Retinal pigment epithelial cell (primary cell): ENCODE measurements around the gene BRI3.
"Not testable (repeated sequence)": the region's sequence is repeated elsewhere in the genome, so short reads cannot be mapped to it uniquely, and the experiment has no call there.

Source experiments
- DNase-seq: peaks from one replicate; pipeline ENCODE4 v3.0.0-alpha.2; 2010; ENCODE audit warnings: low read depth
- H3K4me3 ChIP-seq: 2 replicates; pipeline ENCODE4 v1.5.1; 2011; ENCODE audit warnings: mild to moderate bottlenecking, low read length, control low read depth, moderate library complexity
- CTCF ChIP-seq: conservative IDR thresholded peaks from 2 replicates; pipeline ENCODE4 v1.5.1; 2011; ENCODE audit warnings: low read depth, low read length, control low read depth, inconsistent platforms

The BRI3 gene

GRCh38 chr7:98315318-98315993 is 34.0 kb downstream of the BRI3 start:
- TF ChIP-seq CTCF, result no peak
- DNase-seq, result no peak

GRCh38 chr7:98315994-98316527 is 34.6 kb downstream of the BRI3 start:
- not testable (repeated sequence) for H3K4me3 ChIP-seq, DNase-seq

More at GRCh38 chr7:98315318-98315993, 34.0 kb downstream of the BRI3 start:
- H3K4me3 ChIP-seq, result no peak overlapping the region

GRCh38 chr7:98317366-98318040 is 36.0 kb downstream of the BRI3 start:
- no peak for TF ChIP-seq CTCF
- no peak for DNase-seq

GRCh38 chr7:98319176-98319575 is 37.7 kb downstream of the BRI3 start:
- H3K4me3 ChIP-seq, result no peak overlapping the region
- DNase-seq, result no peak
- TF ChIP-seq CTCF, result no peak

More at GRCh38 chr7:98317366-98318040, 36.0 kb downstream of the BRI3 start:
- no peak overlapping the region for H3K4me3 ChIP-seq

GRCh38 chr7:98321301-98321700 is 39.8 kb downstream of the BRI3 start:
- H3K4me3 ChIP-seq, result no peak overlapping the region
- TF ChIP-seq CTCF, result no peak
- DNase-seq, result no peak

- DNase-seq, result no peak
- no peak overlapping the region for H3K4me3 ChIP-seq
- no peak for TF ChIP-seq CTCF
Measured at GRCh38 chr7:98322331-98323270, 41.1 kb downstream of the BRI3 start.

- DNase-seq, result peak; percentile 37
- H3K4me3 ChIP-seq, result peak overlapping the region; percentile 32
- TF ChIP-seq CTCF, result no peak
Measured at GRCh38 chr7:98323597-98324322, 42.3 kb downstream of the BRI3 start.
